Stimulated activated CD4-positive, alpha-beta T cell treated with anti-CD3 and anti-CD28 coated beads, Interleukin-4, amount 100 ng/mL, for 48 hours (primary cell): ENCODE results near the gene ZNF160.
"Not testable (repeated sequence)": the region's sequence is repeated elsewhere in the genome, so short reads cannot be mapped to it uniquely, and the experiment has no call there.

Experiments
- DNase-seq, 2 donors: peaks; one replicate each; pipeline ENCODE4 v3.0.0-alpha.2; 2020; ENCODE audit warnings: low read depth in 2 of 2

Gene ZNF160

DNA sequence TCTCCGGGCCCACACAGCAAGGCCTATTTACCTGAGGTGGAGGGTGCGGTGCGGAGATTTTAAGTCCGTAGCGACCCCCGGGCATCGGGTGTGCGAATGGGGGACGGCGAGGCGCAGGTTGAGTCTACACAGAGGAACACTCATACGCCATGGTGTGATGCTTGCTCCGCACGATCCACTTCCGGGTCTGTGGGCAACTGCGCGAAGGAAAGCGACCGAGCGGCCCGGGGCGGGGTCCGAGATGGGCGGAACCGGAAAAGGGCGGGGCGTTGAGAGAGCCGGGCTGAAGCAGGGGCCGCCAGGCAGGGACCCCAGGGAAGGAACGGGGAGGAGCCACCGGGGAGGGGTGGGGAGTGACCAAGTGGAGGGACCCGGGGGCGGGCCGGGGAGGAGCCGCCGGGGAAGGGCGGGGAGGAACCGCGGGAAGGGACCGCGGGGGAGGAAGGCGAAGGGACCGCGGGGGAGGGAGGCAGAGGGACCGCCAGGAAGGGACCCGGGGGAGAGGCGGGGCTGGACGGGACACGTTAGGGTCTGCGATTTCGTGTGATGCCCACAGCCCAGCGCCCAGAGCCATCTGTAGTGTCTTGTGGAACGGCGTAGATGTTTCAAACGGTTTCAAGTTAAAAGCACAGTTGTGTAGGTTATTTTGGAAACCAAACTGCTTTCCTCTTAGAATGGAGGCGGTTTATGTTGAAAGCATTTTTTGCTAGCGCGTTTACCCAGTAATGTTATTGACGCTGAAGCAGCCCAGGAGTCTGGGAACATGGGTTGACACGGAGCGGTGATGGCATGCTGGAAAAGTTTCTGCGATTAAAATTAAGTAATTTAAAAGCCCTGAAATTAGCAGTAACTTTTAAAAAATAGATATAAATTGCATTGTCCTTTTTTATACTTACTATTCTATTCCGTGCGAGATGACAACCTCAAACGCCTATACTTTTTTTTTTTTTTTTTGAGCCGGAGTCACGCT is at the start of gene ZNF160:
TSS of gene ZNF160 (minus strand) at position 189 of the 970 bp plus-strand sequence. CDS start 17,146 bp downstream, outside the sequence.
- peak; percentile 99 for DNase-seq

DNA sequence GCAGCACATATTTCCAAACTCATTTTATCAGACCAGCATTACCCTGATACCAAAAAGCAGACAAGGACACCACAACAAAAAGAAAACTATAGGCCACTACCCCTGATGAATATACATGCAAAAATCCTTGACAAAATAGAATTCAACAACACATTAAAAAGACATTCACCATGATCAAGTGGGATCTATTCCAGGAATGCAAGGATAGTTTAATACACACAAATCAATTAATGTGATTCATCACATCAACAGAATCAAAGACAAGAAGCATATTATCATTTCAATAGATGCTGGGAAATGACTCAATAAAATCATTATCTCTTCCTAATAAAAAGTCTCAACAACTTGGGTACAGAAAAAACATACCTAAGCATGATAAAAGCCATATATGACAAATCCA is 44.4 kb upstream of the ZNF160 start:
- DNase-seq = no peak

DNA sequence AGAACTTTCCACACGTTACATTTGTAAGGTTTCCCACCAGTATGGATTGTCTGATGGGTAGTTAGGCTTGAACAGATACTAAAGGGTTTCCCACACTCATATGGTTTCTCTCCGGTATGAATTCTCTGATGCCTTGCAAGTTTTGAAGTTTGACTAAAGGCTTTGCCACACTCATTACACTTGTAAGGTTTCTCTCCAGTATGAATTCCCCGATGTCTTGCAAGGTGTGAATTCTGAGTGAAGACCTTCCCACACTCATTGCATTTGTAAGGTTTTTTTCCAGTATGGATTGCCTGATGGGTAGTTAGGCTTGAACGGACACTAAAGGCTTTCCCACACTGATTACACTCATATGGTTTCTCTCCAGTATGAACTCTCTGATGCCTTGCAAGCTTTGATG is 37.1 kb upstream of the ZNF160 start:
- no peak for DNase-seq

DNA sequence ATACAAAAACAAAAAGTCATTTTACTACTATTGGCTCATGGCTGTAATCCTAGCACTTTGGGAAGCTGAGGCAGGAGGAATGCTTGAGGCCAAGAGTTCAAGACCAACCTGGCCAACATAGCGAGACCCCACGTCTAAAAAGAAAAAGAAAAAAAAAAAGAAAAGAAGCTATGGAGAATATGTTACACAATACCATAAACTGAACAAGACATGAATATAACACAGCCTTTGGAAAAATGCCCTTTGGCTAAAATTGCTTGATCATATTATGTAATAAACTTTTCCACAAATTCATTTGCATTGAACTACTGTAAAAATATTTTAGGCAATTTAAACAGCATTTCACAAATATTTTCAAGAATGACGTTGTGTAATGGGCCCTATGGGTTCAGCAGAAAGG is 33.2 kb upstream of the ZNF160 start:
- no peak for DNase-seq

DNA sequence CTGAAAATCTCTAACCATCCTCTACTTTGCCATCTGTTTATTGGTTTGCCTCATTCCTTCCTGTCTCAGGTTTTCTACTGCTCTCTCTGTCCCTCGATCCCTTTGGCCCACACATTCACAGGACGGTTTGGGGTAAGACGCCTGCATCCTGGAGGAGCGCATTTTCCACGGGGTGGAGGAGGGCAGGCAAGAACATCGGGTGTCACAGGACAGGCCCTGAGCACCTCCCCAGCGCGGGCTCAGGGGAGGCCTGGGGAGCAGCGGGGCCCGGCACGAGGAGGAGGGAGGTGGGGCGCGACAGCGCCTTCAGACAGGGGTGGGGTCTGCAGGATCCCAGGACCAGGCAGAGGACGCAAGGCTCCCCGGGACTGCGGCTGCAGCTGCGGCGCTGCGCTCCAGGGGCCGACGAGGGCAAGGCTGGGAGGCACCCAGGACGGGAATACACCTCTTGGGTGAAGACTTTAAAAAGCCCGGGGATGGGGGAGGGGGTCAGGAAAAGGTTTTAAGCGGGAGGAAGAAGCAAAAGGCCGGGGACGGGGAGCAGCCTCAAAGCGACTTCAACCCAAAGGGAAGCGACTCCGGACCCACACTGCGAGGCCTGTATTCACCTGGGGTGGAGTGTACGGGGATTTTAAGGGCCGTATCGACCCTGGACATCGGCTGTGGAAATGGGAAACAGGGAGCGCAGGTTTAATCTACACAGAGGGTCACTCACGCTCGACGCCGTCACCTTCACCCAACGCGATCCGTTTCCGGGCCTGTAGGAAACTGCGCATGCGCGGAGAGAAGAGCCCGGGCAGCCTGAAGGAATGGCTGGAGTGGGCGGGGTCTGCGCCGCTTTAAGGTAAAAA is 29.1 kb upstream of the ZNF160 start, which contains the start of gene ZNF415:
TSS of gene ZNF415 (minus strand) at position 770 of the 851 bp plus-strand sequence. CDS start 10,234 bp downstream, outside the sequence.
- DNase-seq = peak; percentile 10 to 19

DNA sequence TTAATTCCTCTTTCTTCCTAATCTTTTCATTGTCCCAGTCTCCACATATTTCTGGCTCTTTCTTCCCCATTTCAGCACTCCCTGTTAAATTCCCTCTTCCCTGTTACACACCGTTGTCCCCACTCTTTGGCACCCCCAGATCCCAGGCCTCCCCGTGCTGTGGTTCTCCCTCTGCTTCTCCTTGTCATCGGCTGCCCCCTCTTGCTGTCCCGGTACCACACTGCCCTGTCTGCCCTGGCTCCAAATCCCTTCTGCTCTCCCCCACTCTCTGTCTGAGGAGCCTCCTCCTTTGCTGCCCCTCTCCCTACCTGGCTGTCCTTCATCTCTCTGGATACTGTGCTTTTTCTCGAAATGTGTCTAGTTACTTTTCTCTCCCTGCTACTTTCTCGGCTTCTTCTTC is 28.5 kb upstream of the ZNF160 start:
- no peak for DNase-seq

DNA sequence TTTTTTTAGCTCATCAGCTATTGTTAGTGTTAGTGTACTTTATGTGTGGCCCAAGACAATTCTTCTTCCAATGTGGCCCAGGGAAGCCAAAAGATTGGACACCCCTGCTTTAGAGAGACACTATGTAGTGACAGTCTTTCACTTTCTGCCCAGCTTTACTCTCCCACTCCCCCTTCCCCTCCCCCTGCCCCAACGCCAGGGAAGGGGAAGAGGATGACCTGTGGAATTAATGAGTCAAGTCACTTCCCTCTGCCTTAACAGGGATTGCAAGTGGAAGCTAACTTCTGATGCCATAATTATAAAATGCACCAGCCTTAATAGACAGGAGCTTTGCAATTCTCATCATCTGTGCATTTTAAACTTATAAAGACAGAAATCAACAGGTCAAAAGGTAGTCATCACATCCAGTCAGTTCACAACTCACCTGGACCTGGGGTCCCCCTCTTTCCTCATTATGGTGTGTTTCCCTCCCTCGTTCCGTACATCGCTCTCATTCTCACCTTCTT is 27.9 kb upstream of the ZNF160 start:
- no peak for DNase-seq

DNA sequence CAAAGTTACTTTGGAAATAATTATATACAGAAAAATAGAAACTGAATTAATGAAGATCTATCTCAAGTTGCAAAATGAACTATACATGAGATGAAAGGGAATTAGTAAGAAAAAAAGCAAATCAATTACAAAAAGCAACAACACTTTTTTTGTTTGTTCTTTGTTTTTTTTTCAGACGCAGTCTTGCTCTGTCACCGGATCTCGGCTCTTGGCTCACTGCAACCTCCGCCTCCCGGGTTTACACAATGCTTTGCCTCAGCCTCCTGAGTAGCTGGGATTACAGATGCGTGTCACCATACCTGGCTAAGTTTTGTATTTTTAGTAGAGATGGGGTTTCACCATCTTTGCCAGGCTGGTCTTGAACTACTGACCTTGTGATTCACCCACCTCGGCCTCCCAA is 27.3 kb upstream of the ZNF160 start:
- DNase-seq = no peak

DNA sequence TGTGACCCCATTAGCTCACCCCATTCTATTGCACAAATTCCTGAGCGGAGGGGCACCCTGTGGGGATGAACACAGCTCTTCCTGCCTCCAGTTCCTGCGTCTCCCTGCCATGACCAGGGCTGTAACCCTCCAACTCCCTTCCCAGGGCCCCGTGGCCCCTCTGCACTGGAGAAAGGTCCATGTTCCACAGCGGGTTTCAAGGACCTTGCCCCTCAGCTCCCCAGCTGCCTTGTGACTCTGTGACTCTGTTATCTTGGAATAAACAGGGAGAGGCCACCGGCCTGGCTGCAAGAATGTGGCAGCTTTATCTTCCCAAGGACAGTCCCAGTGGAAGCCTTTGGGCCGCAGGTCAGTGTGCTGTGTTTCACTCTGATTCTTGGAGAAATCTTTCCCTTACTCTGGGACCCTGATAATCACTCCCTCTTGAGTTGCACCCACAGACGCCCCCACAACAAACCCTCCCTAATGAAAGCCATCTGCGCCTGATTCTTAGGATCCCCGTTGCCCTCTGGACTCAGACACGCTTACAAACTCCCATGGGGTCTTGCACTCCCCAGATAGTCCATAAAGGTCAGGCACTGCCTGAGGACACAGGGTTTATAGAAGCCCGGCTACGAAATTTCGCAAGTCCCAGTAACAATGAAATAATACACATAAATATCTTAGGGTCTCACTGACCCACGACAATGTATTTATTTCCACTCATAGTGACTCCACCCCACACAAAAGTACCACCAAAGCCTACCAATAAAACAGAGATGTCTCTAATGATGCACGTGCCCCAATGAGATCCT is 23.7 kb upstream of the ZNF160 start:
- DNase-seq = not testable (repeated sequence)

DNA sequence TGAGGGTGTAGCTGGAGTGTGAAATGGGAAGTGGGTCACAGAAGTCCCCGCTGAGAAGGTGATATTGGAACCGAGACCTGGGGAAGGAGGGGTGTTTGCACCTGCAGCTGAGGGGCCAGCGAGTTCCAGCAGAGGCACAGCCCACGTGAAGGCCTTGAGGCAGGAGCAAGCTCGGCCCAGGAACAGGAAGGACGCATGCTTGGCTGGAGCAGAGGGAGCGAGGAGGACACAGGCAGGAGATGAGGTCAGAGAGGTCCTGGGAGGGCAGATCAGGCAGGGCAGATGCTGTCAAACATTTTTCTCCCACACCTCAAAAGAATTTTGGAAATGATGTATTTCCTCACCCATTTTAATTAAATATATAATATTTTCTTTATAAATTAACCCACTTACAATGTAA is 20.2 kb upstream of the ZNF160 start:
- no peak for DNase-seq

DNA sequence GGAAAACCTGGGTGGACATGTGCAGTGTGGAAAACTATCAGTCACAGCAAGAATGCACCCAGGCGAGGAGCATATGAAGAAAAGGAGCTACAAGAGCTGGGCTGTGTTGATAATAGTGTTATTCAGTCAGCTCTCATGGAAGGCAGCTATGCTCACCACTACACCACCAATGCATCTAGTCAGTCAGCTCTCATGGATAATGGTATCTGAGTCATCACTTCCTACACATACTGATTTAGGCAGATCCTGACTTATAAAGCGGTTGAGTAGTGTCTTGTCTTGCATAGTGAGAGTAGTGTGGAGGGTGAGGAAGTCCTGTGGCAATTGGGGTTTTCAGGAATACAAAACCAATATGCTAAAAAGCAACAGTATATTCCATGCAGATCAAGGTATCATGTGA is 9.1 kb upstream of the ZNF160 start:
- DNase-seq = no peak

DNA sequence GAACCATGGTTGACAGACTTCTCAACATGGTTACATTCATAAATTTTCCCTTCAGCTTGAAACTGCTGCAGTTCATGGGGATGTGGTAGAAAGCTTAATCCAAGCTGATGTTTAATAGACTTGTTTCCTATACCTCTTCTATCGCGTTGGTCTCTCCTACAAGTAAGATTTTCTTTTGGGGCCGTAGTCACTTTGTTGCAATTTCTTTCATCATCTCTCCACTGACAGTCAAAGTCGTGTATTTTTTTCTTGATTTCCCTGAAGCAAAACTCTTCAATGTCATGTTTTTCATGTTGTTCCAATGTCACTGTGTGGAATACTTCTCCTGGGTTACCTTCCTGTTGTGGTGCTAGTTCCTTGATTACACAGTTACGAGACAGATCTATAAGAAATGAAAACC is 6.3 kb upstream of the ZNF160 start:
- no peak for DNase-seq

DNA sequence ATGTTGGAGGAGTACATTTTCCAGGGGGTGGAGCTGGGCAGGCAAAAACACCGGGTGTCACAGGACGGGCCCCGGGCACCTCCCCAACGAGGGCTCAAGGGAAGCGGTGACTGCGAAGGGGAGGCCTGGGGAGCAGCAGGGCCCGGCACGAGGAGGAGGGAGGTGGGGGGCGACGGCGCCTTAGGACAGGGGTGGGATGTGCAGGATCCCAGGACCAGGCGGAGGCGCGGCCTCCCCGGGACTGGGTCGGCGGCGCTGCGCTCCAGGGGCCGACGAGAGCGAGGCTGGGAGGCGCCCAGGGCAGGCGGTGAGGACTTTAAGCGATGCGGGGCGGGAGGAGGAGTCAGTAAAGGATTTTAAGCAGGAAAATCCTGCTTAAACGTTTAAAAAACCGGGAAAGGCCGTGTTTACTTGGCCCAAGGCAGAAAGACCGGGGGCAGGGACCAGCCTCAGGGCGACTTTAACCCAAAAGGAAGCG is 427 bp downstream of the ZNF160 start:
- DNase-seq = peak; percentile 23 to 30

DNA sequence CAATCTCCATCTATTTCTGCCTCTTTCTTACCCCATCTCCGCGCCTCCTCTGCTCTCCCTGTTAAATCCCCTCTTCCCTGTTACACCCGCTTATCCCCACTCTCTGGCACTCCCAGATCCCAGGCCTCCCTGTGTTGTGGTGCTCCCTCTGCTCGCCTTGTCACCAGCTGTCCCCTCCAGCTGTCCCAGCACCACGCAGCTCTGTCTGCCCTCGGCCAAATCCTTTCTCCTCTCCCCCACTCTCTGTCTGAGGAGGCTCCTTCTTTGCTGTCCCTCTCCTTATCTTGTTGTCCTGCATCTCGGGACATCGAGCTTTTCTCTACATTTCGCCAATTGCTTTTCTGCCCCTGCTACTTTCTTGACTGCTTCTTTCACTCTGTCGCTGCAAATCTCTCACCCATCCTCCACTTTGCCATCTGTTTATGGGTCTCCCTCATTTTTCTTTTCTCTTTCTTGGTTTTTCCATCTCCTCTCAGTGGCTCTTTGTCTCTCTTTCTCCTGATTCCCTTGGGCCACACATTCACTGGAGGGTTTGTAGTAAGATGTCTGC is 941 bp downstream of the ZNF160 start:
- DNase-seq = no peak

DNA sequence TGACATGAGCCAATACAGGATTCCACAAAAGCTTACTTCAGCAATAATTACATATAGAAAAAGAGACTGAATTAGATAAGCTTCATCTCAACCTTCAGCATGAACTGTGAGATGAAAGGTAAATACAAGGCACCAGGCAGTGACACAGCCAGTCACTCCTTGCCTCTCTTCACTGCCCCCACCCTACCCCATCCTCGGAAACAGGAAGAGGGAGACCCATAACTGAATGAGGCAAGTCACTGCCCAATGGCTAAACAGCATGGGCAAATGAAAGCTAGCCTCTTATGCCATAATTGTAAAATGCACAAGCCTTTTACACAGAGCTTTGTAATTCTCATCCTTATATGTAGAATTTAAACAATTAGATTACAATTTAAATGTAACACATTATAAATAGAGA is 1.7 kb downstream of the ZNF160 start:
- no peak for DNase-seq

DNA sequence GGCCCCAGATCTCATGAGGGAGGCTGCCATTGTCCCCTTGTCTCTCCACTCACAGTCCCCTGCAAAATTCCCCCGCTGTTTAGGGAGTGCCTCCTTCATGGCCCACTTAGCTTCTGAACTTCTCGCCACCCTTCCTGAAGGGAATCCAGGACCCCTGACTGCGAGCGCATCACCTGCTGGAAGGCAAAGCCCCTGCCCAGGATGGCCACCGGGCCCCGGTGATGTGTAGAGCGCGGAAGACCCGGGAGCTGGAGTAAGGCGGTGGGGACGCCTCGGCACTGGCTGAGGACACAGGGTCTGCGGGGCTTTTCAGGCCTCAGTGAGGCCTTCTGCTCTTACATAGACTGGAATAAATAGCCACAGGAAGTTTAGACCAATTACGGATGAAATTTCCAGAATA is 4.7 kb downstream of the ZNF160 start:
- not testable (repeated sequence) for DNase-seq

DNA sequence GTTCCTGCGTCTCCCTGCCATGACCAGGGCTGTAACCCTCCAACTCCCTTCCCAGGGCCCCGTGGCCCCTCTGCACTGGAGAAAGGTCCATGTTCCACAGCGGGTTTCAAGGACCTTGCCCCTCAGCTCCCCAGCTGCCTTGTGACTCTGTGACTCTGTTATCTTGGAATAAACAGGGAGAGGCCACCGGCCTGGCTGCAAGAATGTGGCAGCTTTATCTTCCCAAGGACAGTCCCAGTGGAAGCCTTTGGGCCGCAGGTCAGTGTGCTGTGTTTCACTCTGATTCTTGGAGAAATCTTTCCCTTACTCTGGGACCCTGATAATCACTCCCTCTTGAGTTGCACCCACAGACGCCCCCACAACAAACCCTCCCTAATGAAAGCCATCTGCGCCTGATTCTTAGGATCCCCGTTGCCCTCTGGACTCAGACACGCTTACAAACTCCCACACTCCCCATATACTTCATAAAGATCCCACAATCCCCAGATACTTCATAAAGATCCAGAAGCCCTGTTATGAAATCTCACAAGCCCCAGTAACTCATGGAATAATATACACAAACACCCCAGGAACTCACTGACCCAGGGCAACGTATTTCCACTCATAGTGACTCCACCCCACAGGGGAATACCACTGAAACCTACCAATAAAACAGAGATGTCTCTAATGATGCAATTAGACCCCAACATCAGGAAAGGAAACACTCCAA is 6.1 kb downstream of the ZNF160 start:
- DNase-seq = not testable (repeated sequence)

DNA sequence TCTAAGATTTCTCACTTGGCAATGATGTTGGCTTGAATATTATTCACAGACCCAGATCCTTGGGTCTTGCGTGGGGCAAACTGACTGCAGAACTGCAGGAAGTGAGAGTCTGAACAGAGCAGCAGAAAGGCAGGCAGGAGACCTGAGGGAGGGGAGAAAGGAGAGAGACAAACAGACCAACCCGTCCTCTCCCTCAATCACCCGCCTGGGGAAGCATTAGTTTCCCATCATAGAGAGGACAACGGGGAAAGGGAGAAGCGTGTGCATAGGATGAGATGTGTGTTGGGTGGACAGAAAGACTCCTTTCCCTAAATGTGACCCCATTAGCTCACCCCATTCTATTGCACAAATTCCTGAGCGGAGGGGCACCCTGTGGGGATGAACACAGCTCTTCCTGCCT is 6.6 kb downstream of the ZNF160 start:
- not testable (repeated sequence) for DNase-seq

DNA sequence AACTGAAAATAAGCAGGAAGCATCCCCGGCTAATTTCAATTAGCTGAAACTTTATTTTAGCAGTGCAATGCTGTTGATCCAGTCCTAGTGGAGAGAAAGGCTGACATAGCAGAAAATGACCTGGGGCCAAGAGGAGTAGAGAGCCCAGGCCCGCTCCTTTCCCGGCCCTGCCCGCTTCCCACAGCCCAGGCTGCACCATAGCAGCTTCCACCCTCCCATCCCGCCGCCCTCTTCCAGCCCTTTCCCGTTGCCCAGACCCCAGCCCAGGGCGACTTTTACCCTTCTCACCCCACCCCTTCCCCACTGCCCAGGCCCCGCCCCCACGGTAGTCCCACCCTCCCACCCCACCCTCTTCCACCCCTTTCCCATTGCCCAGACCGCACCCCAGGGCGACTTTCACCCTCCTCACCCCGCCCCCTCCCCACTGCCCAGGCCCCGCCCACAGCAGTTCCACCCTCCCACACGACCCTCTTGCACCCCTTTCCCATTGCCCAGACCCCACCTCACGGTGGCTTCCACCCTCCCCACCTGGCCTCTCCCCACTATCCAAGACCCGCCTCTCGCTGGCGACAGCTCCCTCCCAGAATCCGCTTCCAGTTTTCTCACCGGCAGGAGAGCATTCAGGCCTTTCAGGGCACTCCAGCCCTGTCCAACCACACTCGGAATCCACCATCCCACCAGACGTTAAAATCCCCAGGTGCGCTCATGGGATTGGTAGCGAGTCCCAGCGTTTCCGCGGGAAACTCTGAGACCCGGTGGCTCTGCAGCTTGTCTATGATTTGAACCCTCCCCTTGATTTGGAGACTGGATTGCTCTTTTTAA is 8.3 kb downstream of the ZNF160 start:
- DNase-seq = no peak
